Measurements from ENCODE around the gene NDUFV1. TPM values are rescaled to one million over a fixed set of nuclear protein-coding genes. Genes with fewer than 3 reads are reported as not detected.
"Not testable (repeated sequence)": the region's sequence is repeated elsewhere in the genome, so short reads cannot be mapped to it uniquely, and the experiment has no call there.

NDUFV1 gene
- total RNA-seq, 1 donor from 2014 or later = 128 TPM

DNA sequence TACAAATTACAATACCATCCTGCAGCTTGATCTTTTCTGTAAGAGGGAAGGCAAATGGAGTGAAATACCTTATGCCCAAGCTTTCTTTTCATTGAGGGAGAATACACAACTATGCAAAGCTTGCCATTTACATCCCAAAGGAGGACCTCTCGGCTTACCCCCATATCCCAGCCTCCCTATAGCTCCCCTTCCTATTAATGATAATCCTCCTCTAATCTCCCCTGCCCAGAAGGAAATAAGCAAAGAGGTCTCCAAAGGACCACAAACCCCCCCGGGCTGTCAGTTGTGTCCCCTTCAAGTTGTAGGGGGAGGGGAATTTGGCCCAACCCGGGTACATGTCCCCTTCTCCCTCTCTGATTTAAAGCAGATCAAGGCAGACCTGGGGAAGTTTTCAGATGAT, 15.2 kb downstream of the NDUFV1 start:
- H3K27me3 ChIP-seq; H3K27ac ChIP-seq; H3K36me3 ChIP-seq; H3K9me3 ChIP-seq; DNase-seq (ENCODE audit: low spot score in 2 of 2); H3K4me3 ChIP-seq; intact Hi-C loops (cut with DNase I); H3K4me1 ChIP-seq: not testable (repeated sequence)

DNA sequence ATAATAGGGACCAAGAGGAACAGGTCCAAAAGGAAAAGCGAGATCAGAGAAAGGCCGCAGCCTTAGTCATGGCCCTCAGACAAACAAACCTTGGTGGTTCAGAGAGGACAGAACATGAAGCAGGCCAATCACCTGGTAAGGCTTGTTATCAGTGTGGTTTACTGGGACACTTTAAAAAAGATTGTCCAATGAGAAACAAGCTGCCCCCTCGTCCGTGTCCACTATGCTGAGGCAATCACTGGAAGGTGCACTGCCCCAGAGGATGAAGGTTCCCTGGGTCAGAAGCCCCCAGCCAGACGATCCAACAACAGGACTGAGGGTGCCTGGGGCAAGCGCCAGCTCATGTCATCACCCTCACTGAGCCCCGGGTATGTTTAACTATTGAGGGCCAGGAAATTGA, 16.2 kb downstream of the NDUFV1 start:
- H3K36me3 ChIP-seq; H3K9me3 ChIP-seq; H3K27ac ChIP-seq; H3K4me1 ChIP-seq; H3K27me3 ChIP-seq; intact Hi-C loops (cut with DNase I); DNase-seq (ENCODE audit: low spot score in 2 of 2); H3K4me3 ChIP-seq: not testable (repeated sequence)

DNA sequence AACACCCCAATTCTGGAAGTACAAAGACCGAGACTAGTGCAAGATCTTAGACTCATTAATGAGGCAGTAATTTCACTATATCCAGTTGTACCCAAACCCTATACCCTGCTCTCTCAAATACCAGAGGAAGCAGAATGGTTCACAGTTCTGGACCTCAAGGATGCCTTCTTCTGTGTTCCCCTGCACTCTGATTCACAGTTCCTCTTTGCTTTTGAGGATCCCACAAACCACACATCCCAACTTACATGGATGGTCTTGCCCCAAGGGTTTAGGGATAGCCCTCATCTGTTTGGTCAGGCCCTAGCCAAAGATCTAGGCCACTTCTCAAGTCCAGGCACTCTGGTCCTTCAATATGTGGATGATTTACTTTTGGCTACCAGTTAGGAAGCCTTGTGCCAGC, 17.1 kb downstream of the NDUFV1 start:
- H3K36me3 ChIP-seq; H3K27me3 ChIP-seq; H3K27ac ChIP-seq; H3K4me1 ChIP-seq; intact Hi-C loops (cut with DNase I); H3K4me3 ChIP-seq; H3K9me3 ChIP-seq; DNase-seq (ENCODE audit: low spot score in 2 of 2): not testable (repeated sequence)

DNA sequence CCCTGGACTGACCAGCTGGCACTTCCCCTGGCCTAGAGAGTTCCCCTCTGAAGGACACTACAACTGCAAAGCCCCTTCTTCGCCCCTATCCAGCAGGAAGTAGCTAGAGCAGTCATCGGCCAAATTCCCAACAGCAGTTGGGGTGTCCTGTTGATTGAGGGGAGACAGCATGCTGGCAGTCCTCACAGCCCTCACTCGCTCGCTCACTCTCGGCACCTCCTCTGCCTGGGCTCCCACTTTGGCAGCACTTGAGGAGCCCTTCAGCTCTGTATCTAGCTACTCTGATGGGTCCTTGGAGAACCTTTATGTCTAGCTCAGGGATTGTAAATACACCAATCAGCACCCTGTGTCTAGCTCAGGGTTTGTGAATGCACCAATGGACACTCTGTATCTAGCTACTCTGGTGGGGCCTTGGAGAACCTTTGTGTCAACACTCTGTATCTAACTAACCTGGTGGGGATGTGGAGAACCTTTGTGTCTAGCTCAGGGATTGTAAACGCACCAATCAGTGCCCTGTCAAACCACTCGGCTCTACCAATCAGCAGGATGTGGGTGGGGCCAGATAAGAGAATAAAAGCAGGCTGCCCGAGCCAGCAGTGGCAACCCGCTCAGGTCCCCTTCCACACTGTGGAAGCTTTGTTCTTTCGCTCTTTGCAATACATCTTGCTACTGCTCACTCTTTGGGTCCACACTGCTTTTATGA, 19.5 kb downstream of the NDUFV1 start:
- H3K27ac ChIP-seq; H3K4me3 ChIP-seq; H3K4me1 ChIP-seq; H3K36me3 ChIP-seq; H3K27me3 ChIP-seq; DNase-seq (ENCODE audit: low spot score in 2 of 2); intact Hi-C loops (cut with DNase I); H3K9me3 ChIP-seq: not testable (repeated sequence)

DNA sequence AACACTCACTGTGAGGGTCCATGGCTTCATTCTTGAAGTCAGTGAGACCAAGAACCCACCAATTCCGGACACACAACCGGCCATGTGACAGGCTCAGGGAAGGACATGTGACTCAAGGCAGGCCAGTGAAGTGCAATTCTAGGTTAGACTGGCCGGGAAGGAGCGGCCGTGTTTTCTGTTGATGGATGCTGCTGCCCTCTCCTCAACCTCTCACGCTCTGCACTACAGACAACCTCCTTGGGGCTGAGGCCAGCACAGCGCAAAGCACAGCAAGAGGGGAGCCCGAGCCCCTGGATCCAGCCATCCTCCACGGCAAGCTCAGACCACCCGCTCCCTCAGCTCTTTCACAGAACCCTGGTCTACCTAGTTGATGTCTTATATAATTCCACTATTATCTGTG, 20.2 kb downstream of the NDUFV1 start:
- no peaks in the 10 kb centered on the region for H3K27me3 ChIP-seq
- intact Hi-C loops (cut with DNase I) = no loop called here
- H3K27ac ChIP-seq = no peak overlapping the region
- no peak for DNase-seq (ENCODE audit: low spot score in 2 of 2)
- no peak overlapping the region for H3K4me3 ChIP-seq
- TF ChIP-seq, protein P1, sequence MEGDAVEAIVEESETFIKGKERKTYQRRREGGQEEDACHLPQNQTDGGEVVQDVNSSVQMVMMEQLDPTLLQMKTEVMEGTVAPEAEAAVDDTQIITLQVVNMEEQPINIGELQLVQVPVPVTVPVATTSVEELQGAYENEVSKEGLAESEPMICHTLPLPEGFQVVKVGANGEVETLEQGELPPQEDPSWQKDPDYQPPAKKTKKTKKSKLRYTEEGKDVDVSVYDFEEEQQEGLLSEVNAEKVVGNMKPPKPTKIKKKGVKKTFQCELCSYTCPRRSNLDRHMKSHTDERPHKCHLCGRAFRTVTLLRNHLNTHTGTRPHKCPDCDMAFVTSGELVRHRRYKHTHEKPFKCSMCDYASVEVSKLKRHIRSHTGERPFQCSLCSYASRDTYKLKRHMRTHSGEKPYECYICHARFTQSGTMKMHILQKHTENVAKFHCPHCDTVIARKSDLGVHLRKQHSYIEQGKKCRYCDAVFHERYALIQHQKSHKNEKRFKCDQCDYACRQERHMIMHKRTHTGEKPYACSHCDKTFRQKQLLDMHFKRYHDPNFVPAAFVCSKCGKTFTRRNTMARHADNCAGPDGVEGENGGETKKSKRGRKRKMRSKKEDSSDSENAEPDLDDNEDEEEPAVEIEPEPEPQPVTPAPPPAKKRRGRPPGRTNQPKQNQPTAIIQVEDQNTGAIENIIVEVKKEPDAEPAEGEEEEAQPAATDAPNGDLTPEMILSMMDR (IDR thresholded peaks at IDR 0.05) = no peak
- H3K4me1 ChIP-seq = peaks cover 4 to 6% of the 10 kb centered on the region in 2 donors
- H3K9me3 ChIP-seq = no peaks in the 10 kb centered on the region
- no peaks in the 10 kb centered on the region for H3K36me3 ChIP-seq

DNA sequence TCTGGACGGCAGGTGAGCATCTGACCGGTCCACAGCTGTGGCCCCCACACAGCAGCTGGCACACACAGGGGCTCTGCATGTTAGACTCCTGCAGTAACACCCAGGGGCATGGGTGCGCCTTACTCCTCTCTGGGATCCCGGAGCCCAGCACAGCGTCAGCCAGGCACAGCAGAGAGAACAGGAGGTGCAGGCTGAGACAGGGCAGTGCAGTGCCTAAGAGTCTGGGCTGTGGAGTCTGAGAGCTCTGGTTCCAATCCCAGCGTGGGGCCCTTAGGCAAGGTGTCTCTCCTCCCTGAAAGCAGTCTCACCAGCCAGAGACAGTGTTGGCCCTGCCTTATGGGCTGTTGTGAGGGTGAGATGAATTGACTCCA, 20.7 kb downstream of the NDUFV1 start:
- Histone ChIP-seq H3K27ac (no peak overlapping the region), H3K36me3 (no peaks in the 10 kb centered on the region), H3K9me3 (no peaks in the 10 kb centered on the region), H3K4me3 (no peak overlapping the region), H3K4me1 (peaks cover 4 to 6% of the 10 kb centered on the region in 2 donors), H3K27me3 (no peaks in the 10 kb centered on the region)
- intact Hi-C loops (cut with DNase I) = no loop called here
- no peak for DNase-seq (ENCODE audit: low spot score in 2 of 2)
- TF ChIP-seq, protein P1 (IDR thresholded peaks at IDR 0.05) = no peak

DNA sequence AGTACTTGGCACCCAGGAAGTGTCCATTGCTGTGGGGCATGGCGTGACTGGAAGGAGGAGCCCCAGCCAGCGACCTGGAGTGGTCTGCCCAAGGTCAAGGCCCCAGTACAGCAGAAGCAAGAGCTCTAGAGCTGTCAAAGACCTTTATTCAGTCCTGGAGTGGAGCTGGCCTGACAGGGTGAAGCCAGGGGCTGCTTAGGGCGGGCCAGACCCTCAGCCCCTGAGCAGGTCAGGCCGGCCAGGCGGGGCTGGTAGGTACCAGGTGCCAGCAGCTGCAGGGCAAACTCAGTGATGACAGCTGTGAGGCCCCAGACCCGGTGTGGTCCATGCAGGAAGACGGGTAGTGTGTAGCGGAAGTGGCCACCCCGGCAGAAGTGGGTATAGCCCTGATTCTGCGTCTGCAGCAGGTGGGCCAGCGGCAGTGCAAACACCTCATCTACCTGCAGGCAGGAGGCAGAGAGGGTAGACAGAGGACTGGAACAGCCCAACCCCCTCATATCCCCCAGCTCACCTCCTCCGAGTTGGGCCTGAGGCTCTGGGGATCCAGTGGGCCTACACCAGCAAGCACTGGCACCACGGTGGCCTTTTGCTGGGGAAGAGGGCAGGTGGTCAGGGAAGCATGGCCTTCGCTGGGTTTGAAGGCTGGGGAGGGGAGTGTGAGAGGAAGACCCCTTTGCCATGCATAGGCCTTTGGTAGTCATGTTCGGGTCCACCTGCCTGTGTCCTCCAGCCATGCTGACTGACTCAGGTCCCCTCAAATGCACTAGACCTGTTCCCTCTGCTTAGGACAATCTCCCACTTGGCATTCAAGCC, 21.3 kb downstream of the NDUFV1 start:
- Histone ChIP-seq H3K4me3 (no peak overlapping the region), H3K9me3 (no peaks in the 10 kb centered on the region), H3K36me3 (no peaks in the 10 kb centered on the region), H3K27ac (no peak overlapping the region), H3K27me3 (no peaks in the 10 kb centered on the region), H3K4me1 (peaks cover 4 to 6% of the 10 kb centered on the region in 2 donors)
- no peak for DNase-seq (ENCODE audit: low spot score in 2 of 2)
- intact Hi-C loops (cut with DNase I) = loop anchor here (2.0 kb wide), 1 partner anchor 45 kb away; the partner anchor contains the start of gene GSTP1
- TF ChIP-seq, protein P1 (IDR thresholded peaks at IDR 0.05) = no peak
